ENCODE data around the gene CYTH1.

Gene CYTH1

DNA sequence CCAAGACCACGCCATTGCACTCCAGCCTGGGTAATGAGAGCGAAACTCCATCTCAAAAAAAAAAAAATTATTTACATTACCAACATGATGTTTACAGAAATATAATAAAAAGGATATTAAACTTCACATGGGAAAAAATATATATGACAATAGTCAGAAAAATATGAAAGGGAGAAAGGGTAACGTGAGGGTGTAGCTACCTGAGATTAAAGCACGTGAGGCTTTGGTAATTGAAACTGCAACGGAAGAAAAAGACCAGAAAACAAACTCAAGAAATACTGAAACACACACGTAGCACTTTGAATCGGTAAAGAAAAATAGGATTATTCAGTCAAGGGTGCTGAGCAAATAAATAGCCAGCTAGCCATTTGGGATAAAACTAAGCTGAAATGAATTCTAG lies 53.6 kb downstream of the CYTH1 start (continued):
- TF ChIP-seq, protein P1, sequence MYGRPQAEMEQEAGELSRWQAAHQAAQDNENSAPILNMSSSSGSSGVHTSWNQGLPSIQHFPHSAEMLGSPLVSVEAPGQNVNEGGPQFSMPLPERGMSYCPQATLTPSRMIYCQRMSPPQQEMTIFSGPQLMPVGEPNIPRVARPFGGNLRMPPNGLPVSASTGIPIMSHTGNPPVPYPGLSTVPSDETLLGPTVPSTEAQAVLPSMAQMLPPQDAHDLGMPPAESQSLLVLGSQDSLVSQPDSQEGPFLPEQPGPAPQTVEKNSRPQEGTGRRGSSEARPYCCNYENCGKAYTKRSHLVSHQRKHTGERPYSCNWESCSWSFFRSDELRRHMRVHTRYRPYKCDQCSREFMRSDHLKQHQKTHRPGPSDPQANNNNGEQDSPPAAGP (tag by site-specific recombination; IDR thresholded peaks at IDR 0.05) = no peak
- TF ChIP-seq ZNF426 (tag by site-specific recombination; IDR thresholded peaks at IDR 0.05) (no peak), ZEB2 (tag by site-specific recombination; IDR thresholded peaks at IDR 0.05) (no peak), KLF10 (tag by site-specific recombination; IDR thresholded peaks at IDR 0.05) (no peak)
- TF ChIP-seq, protein P2, sequence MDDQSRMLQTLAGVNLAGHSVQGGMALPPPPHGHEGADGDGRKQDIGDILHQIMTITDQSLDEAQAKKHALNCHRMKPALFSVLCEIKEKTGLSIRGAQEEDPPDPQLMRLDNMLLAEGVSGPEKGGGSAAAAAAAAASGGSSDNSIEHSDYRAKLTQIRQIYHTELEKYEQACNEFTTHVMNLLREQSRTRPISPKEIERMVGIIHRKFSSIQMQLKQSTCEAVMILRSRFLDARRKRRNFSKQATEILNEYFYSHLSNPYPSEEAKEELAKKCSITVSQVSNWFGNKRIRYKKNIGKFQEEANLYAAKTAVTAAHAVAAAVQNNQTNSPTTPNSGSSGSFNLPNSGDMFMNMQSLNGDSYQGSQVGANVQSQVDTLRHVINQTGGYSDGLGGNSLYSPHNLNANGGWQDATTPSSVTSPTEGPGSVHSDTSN (CRISPR knock-in tag; IDR thresholded peaks at IDR 0.05) = no peak

DNA sequence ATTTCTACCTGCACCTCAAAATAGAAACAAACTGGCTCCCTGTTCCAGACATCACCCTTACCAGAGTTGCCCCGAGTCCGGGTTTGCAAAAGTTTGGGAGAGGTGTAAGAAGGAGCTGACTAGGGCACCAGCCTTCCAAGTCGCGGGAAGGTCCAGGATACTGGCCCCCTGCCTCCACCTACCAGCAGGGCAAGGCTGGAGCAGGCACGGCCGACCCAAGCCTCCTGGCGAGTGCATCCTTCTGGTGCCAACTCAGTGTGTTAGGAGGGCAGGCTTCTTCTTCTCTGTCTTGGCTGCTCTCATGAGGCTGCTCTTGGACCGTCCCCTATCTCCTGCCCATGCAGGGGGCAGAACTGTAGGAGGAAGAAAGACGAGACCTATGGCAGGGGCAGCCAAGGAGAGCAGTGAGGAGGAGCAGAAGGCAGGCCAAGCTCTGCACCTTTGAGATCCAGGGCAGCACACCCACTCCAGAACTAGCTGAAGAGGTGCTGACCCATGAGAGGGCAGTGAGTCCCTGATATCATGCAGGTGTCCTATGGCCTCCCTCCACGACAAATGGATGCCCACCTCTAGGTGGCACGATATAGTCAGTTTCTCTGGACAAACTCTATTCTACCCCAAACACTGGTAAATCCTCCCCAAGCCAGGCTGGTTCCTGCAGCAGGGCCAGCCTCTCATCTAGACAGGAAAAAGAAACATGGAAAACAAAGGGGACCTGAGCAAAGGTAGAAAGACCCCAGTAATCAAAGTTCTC lies 54.4 kb downstream of the CYTH1 start:
- H3K4me1 ChIP-seq (ENCODE audit: control insufficient read depth, insufficient read depth, low read length) = peaks cover 22% of the 10 kb centered on the region
- H3K36me3 ChIP-seq (ENCODE audit: control insufficient read depth in 2 of 2, insufficient read depth in 1 of 2, low read length in 2 of 2) = no peaks in the 10 kb centered on the region
- no peak overlapping the region for H3K4me3 ChIP-seq (ENCODE audit: low read depth, low read length)
- POLR2A ChIA-PET = no interaction called here
- H3K27ac ChIP-seq (ENCODE audit: extremely low read depth, low read depth, low read length) = no peak overlapping the region
- TF ChIP-seq ZNF341 (tag by site-specific recombination; IDR thresholded peaks at IDR 0.05; ENCODE audit: low read depth) (no peak), TCF7L2 (IDR thresholded peaks at IDR 0.05; ENCODE audit: borderline replicate concordance, low read depth, low read length) (no peak), ZNF701 (tag by site-specific recombination; IDR thresholded peaks at IDR 0.05) (no peak), ZSCAN30 (tag by site-specific recombination; IDR thresholded peaks at IDR 0.05) (no peak), ZIC2 (tag by site-specific recombination; IDR thresholded peaks at IDR 0.05) (no peak), ZNF660 (tag by site-specific recombination; IDR thresholded peaks at IDR 0.05) (no peak)
- TF ChIP-seq, protein P3, sequence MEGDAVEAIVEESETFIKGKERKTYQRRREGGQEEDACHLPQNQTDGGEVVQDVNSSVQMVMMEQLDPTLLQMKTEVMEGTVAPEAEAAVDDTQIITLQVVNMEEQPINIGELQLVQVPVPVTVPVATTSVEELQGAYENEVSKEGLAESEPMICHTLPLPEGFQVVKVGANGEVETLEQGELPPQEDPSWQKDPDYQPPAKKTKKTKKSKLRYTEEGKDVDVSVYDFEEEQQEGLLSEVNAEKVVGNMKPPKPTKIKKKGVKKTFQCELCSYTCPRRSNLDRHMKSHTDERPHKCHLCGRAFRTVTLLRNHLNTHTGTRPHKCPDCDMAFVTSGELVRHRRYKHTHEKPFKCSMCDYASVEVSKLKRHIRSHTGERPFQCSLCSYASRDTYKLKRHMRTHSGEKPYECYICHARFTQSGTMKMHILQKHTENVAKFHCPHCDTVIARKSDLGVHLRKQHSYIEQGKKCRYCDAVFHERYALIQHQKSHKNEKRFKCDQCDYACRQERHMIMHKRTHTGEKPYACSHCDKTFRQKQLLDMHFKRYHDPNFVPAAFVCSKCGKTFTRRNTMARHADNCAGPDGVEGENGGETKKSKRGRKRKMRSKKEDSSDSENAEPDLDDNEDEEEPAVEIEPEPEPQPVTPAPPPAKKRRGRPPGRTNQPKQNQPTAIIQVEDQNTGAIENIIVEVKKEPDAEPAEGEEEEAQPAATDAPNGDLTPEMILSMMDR (tag by site-specific recombination; IDR thresholded peaks at IDR 0.05) = peak; percentile 45; the same call in 1 of the 2 replicates
- TF ChIP-seq, protein P4, sequence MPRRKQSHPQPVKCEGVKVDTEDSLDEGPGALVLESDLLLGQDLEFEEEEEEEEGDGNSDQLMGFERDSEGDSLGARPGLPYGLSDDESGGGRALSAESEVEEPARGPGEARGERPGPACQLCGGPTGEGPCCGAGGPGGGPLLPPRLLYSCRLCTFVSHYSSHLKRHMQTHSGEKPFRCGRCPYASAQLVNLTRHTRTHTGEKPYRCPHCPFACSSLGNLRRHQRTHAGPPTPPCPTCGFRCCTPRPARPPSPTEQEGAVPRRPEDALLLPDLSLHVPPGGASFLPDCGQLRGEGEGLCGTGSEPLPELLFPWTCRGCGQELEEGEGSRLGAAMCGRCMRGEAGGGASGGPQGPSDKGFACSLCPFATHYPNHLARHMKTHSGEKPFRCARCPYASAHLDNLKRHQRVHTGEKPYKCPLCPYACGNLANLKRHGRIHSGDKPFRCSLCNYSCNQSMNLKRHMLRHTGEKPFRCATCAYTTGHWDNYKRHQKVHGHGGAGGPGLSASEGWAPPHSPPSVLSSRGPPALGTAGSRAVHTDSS (tag by site-specific recombination; IDR thresholded peaks at IDR 0.05) = no peak
- no peaks in the 10 kb centered on the region for H3K9me3 ChIP-seq (ENCODE audit: control insufficient read depth, insufficient read depth, low read depth, low read length)
- CTCF ChIA-PET = interaction anchor here (1.1 to 1.4 kb wide), 2 partner anchors 12 to 19 kb away, joined by 3 to 4 read pairs; no protein-coding TSS in a partner anchor

DNA sequence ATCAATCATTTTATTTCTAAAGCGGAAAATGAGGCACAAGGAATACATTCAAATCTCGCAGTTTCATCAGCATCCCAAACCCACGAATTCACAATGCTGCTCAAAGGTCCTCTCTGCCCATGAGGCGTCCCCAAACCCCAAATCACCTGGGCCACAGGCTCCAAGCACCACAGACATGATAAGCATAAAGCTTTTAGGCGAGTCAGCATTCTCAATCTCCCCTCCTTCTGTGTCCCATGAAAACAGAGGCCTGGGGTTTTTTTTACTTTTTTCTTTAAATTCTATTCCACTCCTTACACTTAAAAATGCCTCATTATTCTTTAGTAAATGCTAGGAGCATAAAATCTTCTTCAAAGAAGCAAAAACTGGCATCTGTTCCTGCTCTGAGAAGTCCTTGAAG lies 55.0 kb downstream of the CYTH1 start:
- H3K4me1 ChIP-seq (ENCODE audit: control insufficient read depth, insufficient read depth, low read length) = peaks cover 25% of the 10 kb centered on the region
- H3K4me3 ChIP-seq (ENCODE audit: low read depth, low read length) = no peak overlapping the region
- ChIA-PET POLR2A (no interaction called here), CTCF (interaction anchor here (1.4 kb wide), 1 partner anchor 19 kb away, joined by 4 read pairs; no protein-coding TSS in a partner anchor)
- no peaks in the 10 kb centered on the region for H3K36me3 ChIP-seq (ENCODE audit: control insufficient read depth in 2 of 2, insufficient read depth in 1 of 2, low read length in 2 of 2)
- no peaks in the 10 kb centered on the region for H3K9me3 ChIP-seq (ENCODE audit: control insufficient read depth, insufficient read depth, low read depth, low read length)
- TF ChIP-seq ZNF211 (tag by site-specific recombination; IDR thresholded peaks at IDR 0.05; ENCODE audit: low read depth) (no peak), ZNF132 (tag by site-specific recombination; IDR thresholded peaks at IDR 0.05; ENCODE audit: borderline replicate concordance) (no peak), ZNF174 (tag by site-specific recombination; IDR thresholded peaks at IDR 0.05) (no peak), KLF1 (tag by site-specific recombination; IDR thresholded peaks at IDR 0.05) (no peak), GLIS1 (tag by site-specific recombination; IDR thresholded peaks at IDR 0.05) (no peak), ZNF133 (tag by site-specific recombination; IDR thresholded peaks at IDR 0.05) (no peak), ZNF776 (tag by site-specific recombination; IDR thresholded peaks at IDR 0.05; ENCODE audit: borderline replicate concordance) (no peak), ZNF140 (tag by site-specific recombination; IDR thresholded peaks at IDR 0.05) (no peak)
- TF ChIP-seq, protein P5, sequence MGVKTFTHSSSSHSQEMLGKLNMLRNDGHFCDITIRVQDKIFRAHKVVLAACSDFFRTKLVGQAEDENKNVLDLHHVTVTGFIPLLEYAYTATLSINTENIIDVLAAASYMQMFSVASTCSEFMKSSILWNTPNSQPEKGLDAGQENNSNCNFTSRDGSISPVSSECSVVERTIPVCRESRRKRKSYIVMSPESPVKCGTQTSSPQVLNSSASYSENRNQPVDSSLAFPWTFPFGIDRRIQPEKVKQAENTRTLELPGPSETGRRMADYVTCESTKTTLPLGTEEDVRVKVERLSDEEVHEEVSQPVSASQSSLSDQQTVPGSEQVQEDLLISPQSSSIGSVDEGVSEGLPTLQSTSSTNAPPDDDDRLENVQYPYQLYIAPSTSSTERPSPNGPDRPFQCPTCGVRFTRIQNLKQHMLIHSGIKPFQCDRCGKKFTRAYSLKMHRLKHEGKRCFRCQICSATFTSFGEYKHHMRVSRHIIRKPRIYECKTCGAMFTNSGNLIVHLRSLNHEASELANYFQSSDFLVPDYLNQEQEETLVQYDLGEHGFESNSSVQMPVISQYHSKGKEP (tag by site-specific recombination; IDR thresholded peaks at IDR 0.05) = no peak
- TF ChIP-seq, protein P6, sequence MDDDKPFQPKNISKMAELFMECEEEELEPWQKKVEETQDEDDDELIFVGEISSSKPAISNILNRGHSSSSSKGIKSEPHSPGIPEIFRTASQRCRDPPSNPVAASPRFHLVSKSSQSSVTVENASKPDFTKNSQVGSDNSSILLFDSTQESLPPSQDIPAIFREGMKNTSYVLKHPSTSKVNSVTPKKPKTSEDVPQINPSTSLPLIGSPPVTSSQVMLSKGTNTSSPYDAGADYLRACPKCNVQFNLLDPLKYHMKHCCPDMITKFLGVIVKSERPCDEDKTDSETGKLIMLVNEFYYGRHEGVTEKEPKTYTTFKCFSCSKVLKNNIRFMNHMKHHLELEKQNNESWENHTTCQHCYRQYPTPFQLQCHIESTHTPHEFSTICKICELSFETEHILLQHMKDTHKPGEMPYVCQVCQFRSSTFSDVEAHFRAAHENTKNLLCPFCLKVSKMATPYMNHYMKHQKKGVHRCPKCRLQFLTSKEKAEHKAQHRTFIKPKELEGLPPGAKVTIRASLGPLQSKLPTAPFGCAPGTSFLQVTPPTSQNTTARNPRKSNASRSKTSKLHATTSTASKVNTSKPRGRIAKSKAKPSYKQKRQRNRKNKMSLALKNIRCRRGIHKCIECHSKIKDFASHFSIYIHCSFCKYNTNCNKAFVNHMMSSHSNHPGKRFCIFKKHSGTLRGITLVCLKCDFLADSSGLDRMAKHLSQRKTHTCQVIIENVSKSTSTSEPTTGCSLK (tag by site-specific recombination; IDR thresholded peaks at IDR 0.05) = no peak
- no peak overlapping the region for H3K27ac ChIP-seq (ENCODE audit: extremely low read depth, low read depth, low read length)

Measured in HEK293 (cell line).